Liver (tissue), 9 donors: ENCODE measurements around the gene RFC3. TPM values are rescaled to one million over a fixed set of nuclear protein-coding genes. Genes with fewer than 3 reads are reported as not detected.
"Not testable (repeated sequence)": the region's sequence is repeated elsewhere in the genome, so short reads cannot be mapped to it uniquely, and the experiment has no call there.

Source experiments
- DNase-seq: peaks from one replicate; pipeline ENCODE4 v3.0.0-alpha.2; 2017; ENCODE audit warnings: low spot score
- H3K27ac ChIP-seq, 2 donors: one replicate each; pipeline ENCODE4 v1.7.0; 2013; ENCODE audit warnings: inconsistent platforms in 2 of 2, low read length in 2 of 2, control low read depth in 1 of 2, low read depth in 1 of 2, mild to moderate bottlenecking in 1 of 2
- H3K27me3 ChIP-seq, 4 donors: one replicate each; pipeline versions ENCODE4 v1.6.1 to v1.7.0; 2013; ENCODE audit warnings: low read length in 3 of 4, inconsistent platforms in 1 of 4, mild to moderate bottlenecking in 1 of 4, moderate library complexity in 1 of 4; ENCODE audit not compliant: control insufficient read depth in 4 of 4, insufficient read depth in 4 of 4
- H3K36me3 ChIP-seq, 4 donors: one replicate each; pipeline versions ENCODE4 v1.6.1 to v1.7.0; 2013; ENCODE audit warnings: low read length in 3 of 4, mild to moderate bottlenecking in 3 of 4, low read depth in 1 of 4, moderate library complexity in 1 of 4; ENCODE audit not compliant: control insufficient read depth in 4 of 4, insufficient read depth in 3 of 4
- H3K4me1 ChIP-seq, 4 donors: one replicate each; pipeline versions ENCODE4 v1.6.1 to v1.7.0; 2013; ENCODE audit warnings: low read length in 3 of 4, mild to moderate bottlenecking in 3 of 4, moderate library complexity in 1 of 4; ENCODE audit not compliant: control insufficient read depth in 4 of 4, insufficient read depth in 4 of 4
- H3K4me3 ChIP-seq, 3 donors: one replicate each; pipeline versions ENCODE4 v1.6.1 to v1.7.0; 2013; ENCODE audit warnings: low read length in 3 of 3, control low read depth in 1 of 3, low read depth in 1 of 3, mild to moderate bottlenecking in 1 of 3
- H3K9ac ChIP-seq, 2 donors: one replicate each; pipeline ENCODE4 v1.7.0; 2013; ENCODE audit warnings: low read length in 2 of 2, mild to moderate bottlenecking in 2 of 2, moderate library complexity in 2 of 2, control low read depth in 1 of 2, low read depth in 1 of 2
- H3K9me3 ChIP-seq, 4 donors: one replicate each; pipeline versions ENCODE4 v1.6.1 to v1.7.0; 2013; ENCODE audit warnings: low read length in 3 of 4; ENCODE audit not compliant: control insufficient read depth in 4 of 4
- ATF3 ChIP-seq: IDR thresholded peaks from 2 replicates; pipeline ENCODE4 v1.6.1; 2016; ENCODE audit warnings: antibody characterized with exemption
- CTCF ChIP-seq: fragments of 150-350 bp; IDR thresholded peaks from 2 replicates; pipeline ENCODE4 v1.5.1; 2017; ENCODE audit warnings: improper control_type of control experiment, low read depth, low read length; ENCODE audit not compliant: missing input control
- EGR1 ChIP-seq, 2 donors: IDR thresholded peaks; 2 replicates each; pipeline ENCODE4 v1.6.1; 2016 to 2018; ENCODE audit warnings: antibody characterized with exemption in 2 of 2, low read depth in 2 of 2
- FOXA1 ChIP-seq: IDR thresholded peaks from 2 replicates; pipeline ENCODE4 v1.6.1; 2016; ENCODE audit warnings: antibody characterized with exemption
- FOXA2 ChIP-seq: IDR thresholded peaks from 2 replicates; pipeline ENCODE4 v1.6.1; 2016; ENCODE audit warnings: antibody characterized with exemption
- HNF4G ChIP-seq: IDR thresholded peaks from 2 replicates; pipeline ENCODE4 v1.6.1; 2016; ENCODE audit warnings: antibody characterized with exemption
- JUND ChIP-seq, 2 donors: IDR thresholded peaks; 2 replicates each; pipeline ENCODE4 v1.6.1; 2016; ENCODE audit warnings: antibody characterized with exemption in 2 of 2
- MAX ChIP-seq: IDR thresholded peaks from 2 replicates; pipeline ENCODE4 v1.6.1; 2016; ENCODE audit warnings: antibody characterized with exemption
- NR2F2 ChIP-seq: IDR thresholded peaks from 2 replicates; pipeline ENCODE4 v1.6.1; 2016; ENCODE audit warnings: antibody characterized with exemption
- RAD21 ChIP-seq, 2 donors: IDR thresholded peaks; 2 replicates each; pipeline ENCODE4 v1.6.1; 2016; ENCODE audit warnings: antibody characterized with exemption in 2 of 2, mild to moderate bottlenecking in 2 of 2
- REST ChIP-seq: IDR thresholded peaks from 2 replicates; pipeline ENCODE4 v1.6.1; 2016; ENCODE audit warnings: antibody characterized with exemption, mild to moderate bottlenecking
- SP1 ChIP-seq: IDR thresholded peaks from 2 replicates; pipeline ENCODE4 v1.6.1; 2018; ENCODE audit warnings: antibody characterized with exemption, mild to moderate bottlenecking
- TAF1 ChIP-seq: conservative IDR thresholded peaks from 2 replicates; pipeline ENCODE4 v1.6.1; 2016; ENCODE audit warnings: antibody characterized with exemption, mild to moderate bottlenecking
- YY1 ChIP-seq: IDR thresholded peaks from 2 replicates; pipeline ENCODE4 v1.6.1; 2016; ENCODE audit warnings: antibody characterized with exemption, mild to moderate bottlenecking
- ZBTB33 ChIP-seq: IDR thresholded peaks from 2 replicates; pipeline ENCODE4 v1.6.1; 2016; ENCODE audit warnings: antibody characterized with exemption
- WGBS: extraction: QIAGEN DNeasy Blood & Tissue Kit; methylation state at CpG from one replicate; pipeline ENCODE4 v1.1.7; 2013; 5-methylcytosine and 5-hydroxymethylcytosine counted together
- polyA plus RNA-seq, 2 donors: library from polyadenylated mRNA; stranded (reverse) in 1 of 2; unstranded in 1 of 2; fragments of 200-250 nt in 1 of 2; fragments of >200 nt in 1 of 2; fragmentation: Nextera tagmentation in 1 of 2; extraction: Ambion mirVana in 1 of 2; gene quantifications; one replicate each; pipeline versions ENCODE4 v1.2.1 to v1.2.3, GENCODE V29; 2013 to 2015
- total RNA-seq, 2 donors: library from RNA; depleted of rRNA; stranded (reverse); fragments of >200 nt; gene quantifications; one replicate each; pipeline ENCODE4 v1.2.3, GENCODE V29; 2014
- donor health status: healthy.
- donor health status: healthy.
- donor health status: healthy.
- donor health status: healthy.
- donor health status: healthy.

RFC3 gene
- total and polyA plus RNA-seq, 4 donors = 1.9 to 19.1 (median 3.0) TPM

GRCh38 chr13:33776239-33776881 is 41.6 kb upstream of the RFC3 start:
- no peak for DNase-seq
- Histone ChIP-seq H3K9me3 (no peaks in the 10 kb centered on the region), H3K27me3 (no peaks in the 10 kb centered on the region), H3K9ac (no peak overlapping the region), H3K4me1 (no peaks in the 10 kb centered on the region), H3K4me3 (no peak overlapping the region), H3K27ac (no peak overlapping the region), H3K36me3 (no peaks in the 10 kb centered on the region)
- 52% methylated on average over 9 of the region's 9 CpGs for WGBS
- TF ChIP-seq JUND (IDR thresholded peaks at IDR 0.05) = no peak

GRCh38 chr13:33782631-33783030 is 35.3 kb upstream of the RFC3 start:
- no peak overlapping the region for H3K27ac ChIP-seq
- H3K9me3 ChIP-seq = no peaks in the 10 kb centered on the region
- no peak for DNase-seq
- H3K36me3 ChIP-seq = no peaks in the 10 kb centered on the region
- H3K4me1 ChIP-seq = no peaks in the 10 kb centered on the region
- TF ChIP-seq REST (no peak), MAX (no peak), ATF3 (no peak), ZBTB33 (no peak), EGR1 (IDR thresholded peaks at IDR 0.05; ENCODE audit: low read depth in 2 of 2) (no peak), NR2F2 (no peak), FOXA1 (no peak), YY1 (no peak), FOXA2 (no peak), HNF4G (no peak), TAF1 (no peak), CTCF (no peak), JUND (IDR thresholded peaks at IDR 0.05) (no peak), RAD21 (IDR thresholded peaks at IDR 0.05) (no peak), SP1 (no peak)
- no peak overlapping the region for H3K4me3 ChIP-seq
- H3K9ac ChIP-seq = no peak overlapping the region
- no peaks in the 10 kb centered on the region for H3K27me3 ChIP-seq
- 72% methylated on average over 4 of the region's 4 CpGs for WGBS

- not testable (repeated sequence) for H3K27ac ChIP-seq, H3K4me3 ChIP-seq, H3K36me3 ChIP-seq, DNase-seq, H3K27me3 ChIP-seq, H3K9me3 ChIP-seq, H3K9ac ChIP-seq, H3K4me1 ChIP-seq
- WGBS = 40% methylated on average over 4 of the region's 4 CpGs
Observed at GRCh38 chr13:33783212-33783611, 34.7 kb upstream of the RFC3 start.
